Ectodermal cell (in vitro differentiated cells): ENCODE measurements around the gene OR4D1.
"Not testable (repeated sequence)": the region's sequence is repeated elsewhere in the genome, so short reads cannot be mapped to it uniquely, and the experiment has no call there.

ENCODE experiments used
- H3K27ac ChIP-seq: 2 replicates; pipeline ENCODE4 v1.7.0; 2013; ENCODE audit warnings: mild to moderate bottlenecking, low read depth, low read length; ENCODE audit not compliant: insufficient read depth, poor library complexity, severe bottlenecking
- H3K27me3 ChIP-seq: 2 replicates; pipeline ENCODE4 v1.7.0; 2013; ENCODE audit warnings: mild to moderate bottlenecking, low read length; ENCODE audit not compliant: insufficient read depth, control insufficient read depth, poor library complexity, severe bottlenecking
- H3K36me3 ChIP-seq: one replicate; pipeline ENCODE4 v1.7.0; 2013; ENCODE audit warnings: low read length; ENCODE audit not compliant: control insufficient read depth, insufficient read depth
- H3K4me1 ChIP-seq: one replicate; pipeline ENCODE4 v1.7.0; 2013; ENCODE audit warnings: low read length; ENCODE audit not compliant: control insufficient read depth, insufficient read depth
- H3K4me3 ChIP-seq: 2 replicates; pipeline ENCODE4 v1.7.0; 2013; ENCODE audit warnings: low read depth, low read length, control low read depth; ENCODE audit not compliant: insufficient read depth
- H3K9me3 ChIP-seq: 2 replicates; pipeline ENCODE4 v1.7.0; 2013; ENCODE audit warnings: mild to moderate bottlenecking, low read length, moderate library complexity; ENCODE audit not compliant: control insufficient read depth
- WGBS, 2 experiments: methylation state at CpG; one replicate each; pipeline ENCODE4 v1.1.7; 2013; ENCODE audit warnings: missing lambda C conversion rate in 2 of 2; 5-methylcytosine and 5-hydroxymethylcytosine counted together

OR4D1 gene

DNA sequence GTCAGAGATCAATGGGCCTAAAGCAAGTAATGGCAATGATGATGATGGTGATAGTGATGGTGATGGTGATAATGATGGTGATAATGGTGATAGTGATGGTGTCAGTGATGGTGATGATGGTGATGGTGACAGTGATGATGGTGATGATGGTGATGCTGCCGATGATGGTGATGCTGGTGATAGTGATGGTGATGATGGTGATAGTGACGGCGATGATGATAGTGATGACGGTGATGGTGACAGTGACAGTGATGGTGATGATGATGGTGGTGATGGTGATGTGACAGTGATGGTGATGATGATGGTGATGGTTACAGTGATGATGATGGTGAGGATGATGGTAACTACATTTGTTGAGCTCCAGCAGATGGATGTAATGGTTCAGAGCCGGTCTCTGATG is 30.8 kb upstream of the OR4D1 start:
- no peak overlapping the region for H3K27ac ChIP-seq
- no peaks in the 10 kb centered on the region for H3K9me3 ChIP-seq
- H3K4me1 ChIP-seq: no peaks in the 10 kb centered on the region
- no peak overlapping the region for H3K4me3 ChIP-seq
- WGBS, 2 experiments: 89 to 93% methylated on average over 5 of the region's 5 CpGs
- no peaks in the 10 kb centered on the region for H3K36me3 ChIP-seq
- peaks cover 25% of the 10 kb centered on the region for H3K27me3 ChIP-seq

DNA sequence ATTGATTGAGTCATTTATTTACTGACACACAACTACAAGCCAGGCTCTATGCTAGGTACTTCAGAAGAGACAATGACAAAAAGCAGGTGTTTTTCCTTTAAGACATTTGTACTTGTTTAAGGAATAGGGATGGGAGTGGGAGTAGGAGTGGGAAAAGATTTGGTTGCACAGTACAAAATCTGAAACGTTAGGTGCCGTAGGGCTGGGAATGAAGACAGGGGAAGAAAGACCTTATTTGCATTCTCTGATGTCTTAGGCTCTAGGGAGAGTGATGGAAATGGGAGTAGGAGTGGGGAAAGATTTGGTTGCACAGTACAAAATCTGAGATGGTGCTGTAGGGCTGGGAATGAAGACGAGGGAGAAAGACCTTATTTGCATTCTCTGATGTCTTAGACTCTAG is 28.7 kb upstream of the OR4D1 start:
- H3K27me3 ChIP-seq: peaks cover 19% of the 10 kb centered on the region
- no peaks in the 10 kb centered on the region for H3K4me1 ChIP-seq
- no peak overlapping the region for H3K27ac ChIP-seq
- 72 to 74% methylated on average over 3 of the region's 3 CpGs for WGBS, 2 experiments
- H3K4me3 ChIP-seq: no peak overlapping the region
- no peaks in the 10 kb centered on the region for H3K9me3 ChIP-seq
- no peaks in the 10 kb centered on the region for H3K36me3 ChIP-seq

DNA sequence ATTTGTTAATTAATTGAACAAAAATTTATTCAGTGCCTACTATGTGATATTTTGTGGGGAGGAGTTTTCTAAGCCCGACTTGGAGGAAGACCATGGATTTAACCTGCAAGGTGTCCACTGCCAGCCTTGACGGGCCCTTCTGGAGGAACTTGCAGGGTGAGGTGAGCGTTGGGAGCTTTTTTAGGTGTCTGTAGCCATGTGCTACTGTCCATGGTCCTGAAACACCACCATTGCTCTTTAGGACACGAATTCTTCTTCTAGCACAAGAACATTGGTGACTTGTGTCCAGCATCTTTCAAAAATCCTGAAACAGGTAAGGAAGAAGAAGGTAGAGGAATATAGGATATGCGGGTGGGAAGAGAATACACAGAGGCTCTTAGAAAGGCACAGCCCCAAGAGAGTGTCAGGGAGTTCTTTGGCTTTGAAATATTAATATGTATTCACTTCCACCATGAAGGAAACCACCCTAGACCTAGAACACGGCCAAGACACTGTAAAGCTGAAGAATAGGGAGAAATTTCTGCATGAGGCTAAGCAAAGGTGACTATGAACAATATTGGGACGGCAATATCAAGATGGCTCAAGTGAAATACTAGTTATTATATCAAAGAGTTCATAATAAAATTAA is 27.9 kb upstream of the OR4D1 start:
- Histone ChIP-seq H3K36me3 (no peaks in the 10 kb centered on the region), H3K4me3 (no peak overlapping the region), H3K9me3 (no peaks in the 10 kb centered on the region), H3K4me1 (no peaks in the 10 kb centered on the region), H3K27ac (no peak overlapping the region), H3K27me3 (peaks cover 14% of the 10 kb centered on the region)
- WGBS, 2 experiments: 20 to 24% methylated on average over 5 to 6 of the region's 7 CpGs

DNA sequence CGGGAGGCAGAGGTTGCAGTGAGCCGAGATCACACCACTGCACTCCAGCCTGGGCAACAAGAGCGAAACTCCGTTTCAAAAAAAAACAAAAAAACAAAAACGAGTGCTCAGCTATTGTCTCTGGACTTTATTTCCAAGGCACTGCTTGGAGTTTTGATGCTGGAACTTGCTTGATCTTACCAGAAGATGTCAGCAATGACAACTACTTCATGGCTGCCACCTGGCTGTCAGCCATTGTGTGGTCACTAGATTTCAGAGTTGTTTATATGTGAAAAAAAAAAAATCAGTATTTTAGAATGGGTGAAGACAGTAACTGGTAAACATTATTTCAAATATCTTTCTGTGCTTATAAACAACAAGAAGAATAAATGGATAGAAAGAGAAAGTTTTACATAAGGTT is 26.3 kb upstream of the OR4D1 start:
- Histone ChIP-seq H3K9me3 (no peaks in the 10 kb centered on the region), H3K4me1 (no peaks in the 10 kb centered on the region), H3K36me3 (no peaks in the 10 kb centered on the region), H3K27ac (no peak overlapping the region), H3K27me3 (peaks cover 23% of the 10 kb centered on the region), H3K4me3 (no peak overlapping the region)
- 39 to 43% methylated on average over 5 of the region's 5 CpGs for WGBS, 2 experiments

DNA sequence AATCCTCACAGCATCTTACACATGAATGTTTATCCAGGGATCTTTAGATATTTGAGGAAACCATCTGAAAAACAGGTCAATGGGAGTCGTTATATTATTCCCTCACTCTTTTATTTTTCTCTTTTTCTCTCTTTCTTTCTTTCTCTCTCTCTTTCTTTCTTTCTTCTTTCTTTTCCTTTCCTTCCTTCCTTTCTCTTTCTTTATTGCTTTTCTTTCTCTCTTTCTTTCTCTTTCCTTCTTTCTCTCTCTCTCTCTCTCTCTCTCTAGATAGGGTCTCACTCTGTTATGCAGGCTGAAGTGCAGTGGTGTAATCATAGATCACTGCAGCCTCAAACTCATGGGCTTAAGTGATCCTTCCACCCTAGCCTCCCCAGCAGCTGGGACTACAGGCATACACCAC is 20.3 kb upstream of the OR4D1 start:
- Histone ChIP-seq H3K9me3 (no peaks in the 10 kb centered on the region), H3K27ac (no peak overlapping the region), H3K4me1 (no peaks in the 10 kb centered on the region), H3K36me3 (no peaks in the 10 kb centered on the region), H3K4me3 (no peak overlapping the region), H3K27me3 (peaks cover 36% of the 10 kb centered on the region)
- 57 to 63% methylated on average over 1 of the region's 1 CpG for WGBS, 2 experiments

DNA sequence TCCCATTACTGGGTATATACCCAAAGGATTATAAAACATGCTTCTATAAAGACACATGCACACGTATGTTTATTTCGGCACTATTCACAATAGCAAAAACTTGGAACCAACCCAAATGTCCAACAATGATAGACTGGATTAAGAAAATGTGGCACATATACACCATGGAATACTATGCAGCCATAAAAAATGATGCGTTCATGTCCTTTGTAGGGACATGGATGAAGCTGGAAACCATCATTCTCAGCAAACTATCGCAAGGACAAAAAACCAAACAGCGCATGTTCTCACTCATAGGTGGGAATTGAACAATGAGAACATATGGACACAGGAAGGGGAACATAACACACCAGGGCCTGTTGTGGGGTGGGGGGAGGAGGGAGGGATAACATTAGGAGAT is 15.5 kb upstream of the OR4D1 start:
- not testable (repeated sequence) for H3K4me3 ChIP-seq, H3K4me1 ChIP-seq, H3K36me3 ChIP-seq, H3K9me3 ChIP-seq, H3K27ac ChIP-seq
- H3K27me3 ChIP-seq: peaks cover 48% of the 10 kb centered on the region
- WGBS, 2 experiments: 78 to 91% methylated on average over 2 to 3 of the region's 5 CpGs

DNA sequence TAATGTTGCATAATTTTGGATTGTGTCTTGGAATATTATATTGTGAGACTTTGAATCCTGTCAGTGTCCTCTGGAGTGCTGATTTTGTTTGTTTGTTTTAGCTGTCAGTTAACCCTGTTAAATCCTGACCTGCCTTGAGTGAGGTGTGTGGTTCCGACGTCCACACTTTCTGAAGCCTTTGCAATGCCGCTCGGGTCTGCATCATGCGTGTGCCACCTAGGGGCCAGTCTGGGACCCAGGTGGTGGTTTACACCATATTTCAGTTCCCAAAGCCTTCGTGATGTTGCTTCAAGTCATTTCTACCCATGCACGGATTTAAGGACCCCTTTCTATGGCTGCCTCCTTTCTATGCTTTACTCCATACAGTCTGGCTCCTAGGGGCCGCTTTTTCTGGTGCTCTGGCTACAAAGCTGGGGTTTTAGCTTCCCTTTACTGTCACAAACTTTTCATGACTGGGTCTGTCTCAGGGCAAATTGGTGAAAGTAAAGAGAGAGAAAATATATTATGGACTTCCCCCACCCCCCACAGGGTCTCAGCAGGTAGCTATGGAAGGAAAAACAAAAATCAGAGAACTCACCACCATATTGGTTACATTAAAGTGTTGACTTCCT is 11.4 kb upstream of the OR4D1 start:
- Histone ChIP-seq H3K36me3 (no peaks in the 10 kb centered on the region), H3K27me3 (peaks cover 26% of the 10 kb centered on the region), H3K27ac (no peak overlapping the region), H3K9me3 (no peaks in the 10 kb centered on the region), H3K4me1 (no peaks in the 10 kb centered on the region), H3K4me3 (no peak overlapping the region)
- 35% methylated on average over 8 of the region's 8 CpGs for WGBS, 2 experiments

DNA sequence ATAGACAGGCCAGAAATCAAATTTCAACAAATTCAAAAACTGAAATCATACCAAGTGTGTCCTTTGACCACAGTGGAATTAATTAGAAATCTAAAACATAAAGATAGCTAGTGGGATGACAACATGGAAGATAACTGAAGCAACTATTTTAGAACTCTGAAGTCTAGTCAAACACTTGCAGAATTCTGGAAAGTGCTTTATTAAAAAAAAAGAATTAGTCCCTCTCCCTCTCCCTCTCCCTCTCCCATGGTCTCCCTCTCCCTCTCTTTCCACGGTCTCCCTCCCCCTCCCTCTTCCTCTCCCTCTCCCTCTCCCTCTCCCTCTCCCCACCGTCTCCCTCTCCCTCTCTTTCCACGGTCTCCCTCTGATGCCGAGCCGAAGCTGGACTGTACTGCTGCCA is 6.7 kb upstream of the OR4D1 start:
- WGBS, 2 experiments: 80 to 84% methylated on average over 1 to 5 of the region's 5 CpGs
- Histone ChIP-seq H3K36me3 (no peaks in the 10 kb centered on the region), H3K4me1 (no peaks in the 10 kb centered on the region), H3K4me3 (no peak overlapping the region), H3K9me3 (no peaks in the 10 kb centered on the region), H3K27me3 (peaks cover 10% of the 10 kb centered on the region), H3K27ac (no peak overlapping the region)

DNA sequence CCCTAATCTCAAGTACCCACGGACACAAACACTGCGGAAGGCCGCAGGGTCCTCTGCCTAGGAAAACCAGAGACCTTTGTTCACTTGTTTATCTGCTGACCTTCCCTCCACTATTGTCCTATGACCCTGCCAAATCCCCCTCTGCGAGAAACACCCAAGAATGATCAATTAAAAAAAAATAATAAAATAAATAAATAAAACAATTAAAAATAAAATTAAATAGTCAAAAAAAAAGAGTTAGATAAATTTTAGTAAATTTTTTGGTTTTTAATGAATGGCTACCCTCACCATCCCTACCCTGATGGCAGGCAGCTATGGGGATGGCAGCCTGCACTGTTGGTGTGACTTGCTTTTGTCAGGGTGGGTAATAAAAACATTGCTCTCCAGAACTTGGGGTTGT is 4.8 kb upstream of the OR4D1 start:
- H3K4me3 ChIP-seq, H3K9me3 ChIP-seq, H3K36me3 ChIP-seq, H3K27ac ChIP-seq, H3K4me1 ChIP-seq: not testable (repeated sequence)
- H3K27me3 ChIP-seq: peaks cover 10% of the 10 kb centered on the region
- 92% methylated on average over 3 of the region's 4 CpGs for WGBS, 2 experiments

DNA sequence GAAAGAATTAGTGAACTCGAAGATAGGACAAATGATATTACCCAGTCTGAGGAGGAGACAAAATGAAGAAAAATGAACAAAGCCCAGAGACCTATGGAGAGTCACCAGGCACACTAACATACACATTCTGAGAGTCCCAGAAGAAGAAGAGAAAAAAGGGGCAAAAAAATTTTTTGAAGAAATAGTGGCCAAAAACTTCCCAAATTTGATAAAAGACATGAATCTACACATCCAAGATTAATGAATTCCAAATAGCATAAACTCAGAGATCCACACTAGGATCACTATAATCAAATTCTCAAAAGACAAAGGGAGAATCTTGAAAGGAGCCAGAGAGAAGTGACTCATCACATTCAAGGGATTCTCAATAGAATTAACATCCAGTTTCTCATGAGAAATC is 3.4 kb upstream of the OR4D1 start:
- no peaks in the 10 kb centered on the region for H3K9me3 ChIP-seq
- peaks cover 22% of the 10 kb centered on the region for H3K27me3 ChIP-seq
- no peaks in the 10 kb centered on the region for H3K36me3 ChIP-seq
- WGBS, 2 experiments: 86 to 90% methylated on average over 1 of the region's 1 CpG
- no peak overlapping the region for H3K27ac ChIP-seq
- no peak overlapping the region for H3K4me3 ChIP-seq
- no peaks in the 10 kb centered on the region for H3K4me1 ChIP-seq
